Uterus (tissue), 4 donors: ENCODE measurements around the gene FOXE1. TPM values are rescaled to one million over a fixed set of nuclear protein-coding genes. Genes with fewer than 3 reads are reported as not detected.

Experiments used
- DNase-seq, 2 donors: peaks; one replicate each; pipeline ENCODE4 v3.0.0-alpha.2; 2019 to 2020
- H3K27ac ChIP-seq, 2 donors: fragments of 200-600 bp; sonication (generic); 1 replicate in 1 of 2; 2 replicates in 1 of 2; pipeline ENCODE4 v1.5.1; 2016 to 2018
- H3K27me3 ChIP-seq, 2 donors: fragments of 200-600 bp; sonication (generic); one replicate each; pipeline ENCODE4 v1.5.1; 2018 to 2019; ENCODE audit warnings: control low read depth in 1 of 2
- H3K36me3 ChIP-seq, 2 donors: fragments of 200-600 bp; sonication (generic); one replicate each; pipeline ENCODE4 v1.5.1; 2019; ENCODE audit warnings: control low read depth in 1 of 2
- H3K4me1 ChIP-seq, 2 donors: fragments of 200-600 bp; sonication (generic); one replicate each; pipeline ENCODE4 v1.5.1; 2018 to 2019; ENCODE audit warnings: control low read depth in 1 of 2
- H3K4me3 ChIP-seq, 2 donors: fragments of 200-600 bp; sonication (generic); 1 replicate in 1 of 2; 2 replicates in 1 of 2; pipeline ENCODE4 v1.5.1; 2018 to 2019; ENCODE audit warnings: mild to moderate bottlenecking in 1 of 2
- H3K9me3 ChIP-seq, 2 donors: fragments of 200-600 bp; sonication (generic); one replicate each; pipeline ENCODE4 v1.5.1; 2019; ENCODE audit warnings: control low read depth in 1 of 2
- CTCF ChIP-seq, 4 experiments: fragments of 200-600 bp in 2 of 4; fragments of 450-650 bp in 2 of 4; sonication (generic) in 2 of 4; IDR thresholded peaks; one replicate each; pipeline ENCODE4 v1.5.1; 2016 to 2019; ENCODE audit warnings: antibody characterized with exemption in 4 of 4, mild to moderate bottlenecking in 2 of 4, moderate library complexity in 1 of 4
- POLR2A ChIP-seq, 2 donors: fragments of 450-650 bp; IDR thresholded peaks; one replicate each; pipeline ENCODE4 v1.6.1; 2016; ENCODE audit warnings: antibody characterized with exemption in 2 of 2, mild to moderate bottlenecking in 1 of 2, moderate library complexity in 1 of 2
- intact Hi-C: fragments of 100-400 bp; cut with DNase I; formaldehyde crosslinking; loops from one replicate; pipeline ENCODE4 v1.15.1; 2023; ENCODE audit warnings: low total_unique reads
- total RNA-seq, 4 donors: library from RNA; depleted of rRNA in 3 of 4; stranded (reverse); fragments of >200 nt in 3 of 4; gene quantifications; one replicate each; pipeline versions ENCODE4 v1.1.0 to v1.2.4, GENCODE V29; 2014 to 2023
- donor health status: DM: yes; HTN: yes; CAD: no.

The FOXE1 gene
- total RNA-seq, 4 donors from 2014 or later: not detected

GRCh38 chr9:97819735-97820134 lies 33.3 kb upstream of the FOXE1 start:
- no peak for DNase-seq
- H3K27me3 ChIP-seq: no peaks in the 10 kb centered on the region
- no peaks in the 10 kb centered on the region for H3K9me3 ChIP-seq
- intact Hi-C loops: no loop called here
- no peaks in the 10 kb centered on the region for H3K4me1 ChIP-seq
- H3K4me3 ChIP-seq: no peak overlapping the region
- TF ChIP-seq POLR2A (IDR thresholded peaks at IDR 0.05) (no peak), CTCF (IDR thresholded peaks at IDR 0.05) (no peak)
- no peak overlapping the region for H3K27ac ChIP-seq
- no peaks in the 10 kb centered on the region for H3K36me3 ChIP-seq

GRCh38 chr9:97820373-97820772 lies 32.7 kb upstream of the FOXE1 start:
- H3K4me3 ChIP-seq: no peak overlapping the region
- TF ChIP-seq CTCF (IDR thresholded peaks at IDR 0.05) (no peak), POLR2A (IDR thresholded peaks at IDR 0.05) (no peak)
- DNase-seq: no peak
- no peak overlapping the region for H3K27ac ChIP-seq
- H3K36me3 ChIP-seq: no peaks in the 10 kb centered on the region
- no peaks in the 10 kb centered on the region for H3K27me3 ChIP-seq
- no peaks in the 10 kb centered on the region for H3K4me1 ChIP-seq
- H3K9me3 ChIP-seq: no peaks in the 10 kb centered on the region
- intact Hi-C loops: no loop called here

- Histone ChIP-seq H3K36me3 (no peaks in the 10 kb centered on the region), H3K9me3 (no peaks in the 10 kb centered on the region), H3K4me3 (no peak overlapping the region), H3K4me1 (no peaks in the 10 kb centered on the region), H3K27ac (no peak overlapping the region), H3K27me3 (no peaks in the 10 kb centered on the region)
- TF ChIP-seq CTCF (IDR thresholded peaks at IDR 0.05) (no peak), POLR2A (IDR thresholded peaks at IDR 0.05) (no peak)
- DNase-seq: no peak
- intact Hi-C loops: no loop called here
These were observed 21.9 kb upstream of the FOXE1 start for GRCh38 chr9:97830884-97831829.

GRCh38 chr9:97831843-97832636 lies 21.0 kb upstream of the FOXE1 start:
- TF ChIP-seq POLR2A (IDR thresholded peaks at IDR 0.05) (no peak), CTCF (IDR thresholded peaks at IDR 0.05) (no peak)
- no peaks in the 10 kb centered on the region for H3K27me3 ChIP-seq
- DNase-seq: no peak
- intact Hi-C loops: no loop called here
- H3K9me3 ChIP-seq: no peaks in the 10 kb centered on the region
- no peaks in the 10 kb centered on the region for H3K4me1 ChIP-seq
- no peak overlapping the region for H3K27ac ChIP-seq
- H3K36me3 ChIP-seq: no peaks in the 10 kb centered on the region
- no peak overlapping the region for H3K4me3 ChIP-seq

- Histone ChIP-seq H3K9me3 (no peaks in the 10 kb centered on the region), H3K4me3 (no peak overlapping the region), H3K27ac (no peak overlapping the region), H3K4me1 (no peaks in the 10 kb centered on the region), H3K27me3 (no peaks in the 10 kb centered on the region), H3K36me3 (no peaks in the 10 kb centered on the region)
- DNase-seq: no peak
- intact Hi-C loops: no loop called here
- TF ChIP-seq POLR2A (IDR thresholded peaks at IDR 0.05) (no peak), CTCF (IDR thresholded peaks at IDR 0.05) (no peak)
These were observed 12.5 kb upstream of the FOXE1 start for GRCh38 chr9:97840521-97840920.
